ENCODE data around the gene FILIP1.

- TF ChIP-seq CTCF (conservative IDR thresholded peaks at IDR 0.05 in 1 of 2, IDR thresholded peaks at IDR 0.05 in 1 of 2; ENCODE audit: low read depth in 1 of 2, low read length in 2 of 2) (no peak), EZH2 (IDR thresholded peaks at IDR 0.05; ENCODE audit: low read length, missing control alignments) (no peak)
These were observed 66.3 kb downstream of the FILIP1 start for GRCh38 chr6:75427329-75427728.

All from fibroblast of lung (primary cell).